NCI-H187 (cell line): ENCODE measurements around the gene CHTF8.

Source experiments
- DNase-seq, 2 experiments: peaks; one replicate each; lab custom pipeline; 2025; lab: John Stamatoyannopoulos, UW

The CHTF8 gene

DNA sequence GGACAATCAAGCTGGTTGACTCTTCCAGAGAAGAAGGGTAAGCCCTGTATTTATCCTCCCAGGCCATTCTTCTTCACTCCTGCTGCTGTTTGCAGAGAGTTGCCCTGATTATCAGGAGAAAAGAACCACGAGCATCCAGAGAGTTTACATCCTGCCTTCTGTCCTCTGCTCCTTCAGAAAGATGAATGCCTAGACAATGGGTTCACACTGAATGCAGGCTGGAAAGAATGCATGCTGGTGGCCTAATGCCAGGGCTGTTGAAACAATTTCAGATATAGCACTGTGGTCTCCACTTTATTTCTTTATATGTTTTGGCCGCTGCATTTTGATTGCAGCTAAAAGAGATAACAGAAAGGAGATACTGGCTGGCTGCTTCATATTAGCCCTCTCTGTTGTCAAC is 48.1 kb downstream of the CHTF8 start:
- DNase-seq, result no peak

- DNase-seq, result no peak
Observed at GRCh38 chr16:69083306-69083941, 49.0 kb downstream of the CHTF8 start.

GRCh38 chr16:69079697-69080096 is 52.7 kb downstream of the CHTF8 start:
- no peak for DNase-seq

DNA sequence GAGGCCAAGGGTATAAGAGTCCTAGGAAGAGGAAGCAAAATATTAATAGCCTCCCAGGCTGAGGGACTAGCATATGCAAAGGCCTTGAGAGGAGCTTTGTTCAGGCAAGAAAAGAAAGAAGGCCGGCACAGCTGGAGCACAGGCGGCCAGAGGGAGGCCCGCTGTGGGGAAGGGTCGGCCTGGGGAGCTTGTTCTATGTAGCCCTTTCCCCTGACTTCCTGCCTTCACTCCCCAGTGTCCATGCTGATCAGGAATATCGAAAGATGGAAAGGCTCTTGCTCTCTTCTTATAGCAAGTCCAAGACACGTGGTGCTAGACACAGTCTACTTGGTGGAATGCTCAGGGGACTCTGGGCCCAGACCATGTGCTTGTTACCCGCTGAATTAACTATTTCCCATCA is 54.3 kb downstream of the CHTF8 start:
- DNase-seq, result no peak

- no peak for DNase-seq
Observed at GRCh38 chr16:69077251-69077650, 55.1 kb downstream of the CHTF8 start.

DNA sequence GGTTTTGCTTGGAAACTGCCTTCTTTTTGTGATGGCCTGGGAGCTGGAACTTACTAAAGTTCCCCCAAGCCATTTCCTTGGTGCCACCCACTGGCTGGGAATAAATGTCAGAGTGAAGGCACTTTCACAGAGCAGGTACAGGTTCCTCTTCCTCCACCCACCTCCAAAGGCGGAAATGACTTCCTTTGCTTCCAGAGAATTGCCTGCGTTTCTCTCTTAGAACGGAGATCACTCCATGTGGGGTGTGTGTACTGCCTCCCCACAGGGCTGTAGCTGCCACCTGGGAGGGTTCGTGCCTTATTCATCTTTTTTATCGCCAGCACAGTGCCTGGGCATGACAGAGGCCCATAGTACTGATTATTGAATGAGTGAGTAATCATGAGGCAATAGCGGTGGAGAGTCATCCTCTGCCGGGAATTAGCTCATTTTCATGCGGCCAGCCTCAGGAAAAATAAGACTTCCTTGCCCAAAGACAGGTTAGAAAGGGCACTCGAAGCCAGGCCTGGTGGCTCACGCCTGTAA is 59.1 kb downstream of the CHTF8 start:
- no peak for DNase-seq

DNA sequence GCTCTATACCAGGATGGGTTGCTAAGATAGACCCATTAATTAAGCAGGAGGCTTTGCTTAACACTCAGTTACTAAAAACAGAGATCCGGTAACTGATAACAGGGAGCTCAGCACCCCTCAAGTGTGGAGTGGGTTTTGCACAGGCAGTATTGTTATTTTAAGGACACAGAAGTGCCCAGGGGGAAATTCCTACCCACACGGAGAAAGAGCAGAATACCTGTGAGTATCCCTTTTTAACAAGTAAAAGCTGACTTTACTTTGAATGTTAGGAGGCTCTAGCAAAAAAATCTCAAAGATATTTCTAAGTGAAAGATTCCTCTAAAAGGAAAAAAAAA is 59.8 kb downstream of the CHTF8 start:
- DNase-seq, result no peak

- DNase-seq, result no peak
Observed at GRCh38 chr16:69071036-69071435, 61.4 kb downstream of the CHTF8 start.

DNA sequence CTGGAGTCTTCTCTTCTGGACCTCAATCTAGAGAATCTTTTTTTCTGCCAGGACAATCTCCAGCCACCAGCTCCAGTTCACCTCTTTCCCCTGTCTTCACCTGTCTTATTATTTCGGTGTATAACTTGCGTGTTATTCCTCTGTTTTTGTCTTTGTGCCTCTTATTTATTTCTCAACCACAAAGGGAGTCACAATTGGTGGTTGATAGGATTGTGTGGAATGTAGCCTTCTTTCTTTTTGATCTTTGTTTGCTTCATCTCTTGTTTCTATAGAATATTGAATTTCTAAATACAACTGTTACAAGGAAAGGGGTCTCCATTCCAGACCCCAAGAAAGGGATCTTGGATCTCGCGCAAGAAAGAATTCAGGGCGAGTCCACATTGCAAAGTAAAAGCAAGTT is 62.9 kb downstream of the CHTF8 start:
- no peak for DNase-seq
